AML-193 (cell line): Measurements from ENCODE around the gene VPS37D.
"Not testable (repeated sequence)": the region's sequence is repeated elsewhere in the genome, so short reads cannot be mapped to it uniquely, and the experiment has no call there.

Experiments
- DNase-seq, 2 experiments: peaks; one replicate each; lab custom pipeline; 2025; lab: John Stamatoyannopoulos, UW

VPS37D gene

GRCh38 chr7:73706126-73707044, 38.8 kb downstream of the VPS37D start:
- no peak for DNase-seq

- no peak for DNase-seq
These were observed 39.5 kb downstream of the VPS37D start for GRCh38 chr7:73707045-73707631.

GRCh38 chr7:73708961-73709549, 41.4 kb downstream of the VPS37D start:
- no peak for DNase-seq

GRCh38 chr7:73712773-73713172, 45.1 kb downstream of the VPS37D start:
- no peak for DNase-seq

- not testable (repeated sequence) for DNase-seq
These were observed 45.7 kb downstream of the VPS37D start for GRCh38 chr7:73713319-73713718.

- DNase-seq: no peak
These were observed 48.2 kb downstream of the VPS37D start for GRCh38 chr7:73715648-73716317.

- no peak for DNase-seq
These were observed 48.8 kb downstream of the VPS37D start for GRCh38 chr7:73716318-73716890.

- DNase-seq: no peak
These were observed 49.6 kb downstream of the VPS37D start for GRCh38 chr7:73717025-73717807.

- peak; percentile 88 to 93 for DNase-seq
These were observed 50.4 kb downstream of the VPS37D start for GRCh38 chr7:73717991-73718405.

- no peak for DNase-seq
These were observed 50.8 kb downstream of the VPS37D start for GRCh38 chr7:73718438-73718881.

- DNase-seq: no peak
These were observed 51.5 kb downstream of the VPS37D start, which contains the start of gene STX1A for GRCh38 chr7:73718905-73719805. Gene STX1A (minus strand): TSS chr7:73719669. CDS start chr7:73719631, 38 bp downstream.

GRCh38 chr7:73719806-73720169, 52.2 kb downstream of the VPS37D start:
- DNase-seq: no peak

GRCh38 chr7:73720443-73720842, 52.8 kb downstream of the VPS37D start:
- not testable (repeated sequence) for DNase-seq

- DNase-seq: no peak
These were observed 53.8 kb downstream of the VPS37D start for GRCh38 chr7:73721377-73721817.
